Measurements from ENCODE around the gene PYGM.

Gene PYGM

GRCh38 chr11:64723117-64723906, 36.5 kb downstream of the PYGM start, which contains the start of gene NRXN2:
TSS of gene NRXN2 (minus strand) at chr11:64723197. CDS start at chr11:64713699, 9,498 bp downstream.
- DNase-seq (ENCODE audit: insufficient read length, low spot score) (peak; percentile 98), FAIRE-seq (no peak)
- TF ChIP-seq CTCF (IDR thresholded peaks at IDR 0.05; ENCODE audit: insufficient read depth, missing control alignments): peak; percentile 56

GRCh38 chr11:64722141-64723065, 37.4 kb downstream of the PYGM start:
- no peak for TF ChIP-seq CTCF (IDR thresholded peaks at IDR 0.05; ENCODE audit: insufficient read depth, missing control alignments)
- FAIRE-seq (no peak), DNase-seq (ENCODE audit: insufficient read length, low spot score) (no peak)

DNA sequence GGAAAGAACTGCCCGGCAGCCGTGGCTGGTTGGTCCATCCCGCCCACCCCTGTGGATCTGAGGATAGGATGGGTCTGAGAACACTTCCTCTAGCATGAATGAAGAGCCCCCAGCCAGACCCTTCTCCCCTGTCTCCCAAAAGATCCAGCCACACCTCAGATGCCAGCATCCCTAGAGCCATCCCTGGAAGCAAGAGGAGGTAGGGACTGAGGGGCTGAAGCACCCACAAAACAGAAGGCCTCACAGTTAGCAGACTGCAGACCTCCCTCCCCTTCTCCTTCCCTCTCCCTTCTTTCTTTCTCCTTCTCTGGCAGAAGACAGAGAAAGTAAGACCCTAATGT, 38.4 kb downstream of the PYGM start:
- FAIRE-seq: no peak

GRCh38 chr11:64720640-64721358, 39.0 kb downstream of the PYGM start:
- FAIRE-seq (no peak), DNase-seq (ENCODE audit: insufficient read length, low spot score) (no peak)
- no peak for TF ChIP-seq CTCF (IDR thresholded peaks at IDR 0.05; ENCODE audit: insufficient read depth, missing control alignments)

More for the DNA sequence above, 38.4 kb downstream of the PYGM start:
- DNase-seq (ENCODE audit: insufficient read length, low spot score): no peak
- TF ChIP-seq CTCF (IDR thresholded peaks at IDR 0.05; ENCODE audit: insufficient read depth, missing control alignments): no peak

DNA sequence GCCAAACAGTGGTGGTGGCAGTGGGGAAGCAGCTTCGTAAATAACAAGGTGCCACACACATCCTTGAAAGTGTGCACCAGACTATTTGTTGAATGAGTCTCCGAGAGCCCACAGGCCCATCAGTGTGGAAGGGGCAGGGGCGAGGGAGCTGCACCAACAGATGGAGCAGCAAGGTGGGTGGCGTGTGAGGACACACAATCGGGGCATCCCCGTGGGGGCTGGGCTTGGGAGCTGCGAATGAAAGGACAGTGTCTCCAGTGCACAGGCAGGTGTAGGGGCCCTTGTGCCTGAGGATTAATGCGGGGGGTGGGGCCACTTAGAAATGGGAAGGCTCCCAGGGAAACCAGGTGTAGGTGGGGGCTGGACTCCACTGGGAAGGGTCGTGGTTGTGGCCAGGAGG, 39.6 kb downstream of the PYGM start:
- TF ChIP-seq CTCF (IDR thresholded peaks at IDR 0.05; ENCODE audit: insufficient read depth, missing control alignments): no peak
- DNase-seq (ENCODE audit: insufficient read length, low spot score): no peak
- no peak for FAIRE-seq

DNA sequence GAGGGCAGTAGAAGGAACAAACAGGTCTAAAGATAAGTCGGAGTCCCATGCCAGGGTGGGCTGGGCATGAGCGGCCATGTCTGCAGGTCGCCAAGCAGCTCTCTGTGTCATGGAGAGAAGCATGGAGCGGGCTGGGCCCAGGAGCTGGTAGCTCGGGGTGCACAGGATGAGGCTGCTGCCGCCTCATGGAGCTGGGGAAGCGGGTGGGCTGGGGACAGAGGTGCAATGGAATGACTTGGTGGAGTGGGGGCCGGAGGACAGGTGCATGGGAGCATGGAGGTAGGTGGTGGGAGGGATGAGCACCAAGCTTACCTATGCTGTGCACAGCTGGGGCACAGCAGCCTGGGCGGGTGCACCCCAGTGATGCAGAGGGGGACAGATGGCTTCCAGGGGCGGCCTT, 40.4 kb downstream of the PYGM start:
- no peak for TF ChIP-seq CTCF (IDR thresholded peaks at IDR 0.05; ENCODE audit: insufficient read depth, missing control alignments)
- FAIRE-seq: no peak
- no peak for DNase-seq (ENCODE audit: insufficient read length, low spot score)
